Activated CD4-positive, alpha-beta T cell treated with anti-CD3 and anti-CD28 coated beads, Interleukin-2, amount 10 ng/mL, durations not matched to agents 7 days and 5 days (primary cell): ENCODE measurements around the gene DYNC1H1. TPM values are rescaled to one million over a fixed set of nuclear protein-coding genes. Genes with fewer than 3 reads are reported as not detected.
A peak's percentile ranks its signal among the peaks of the same experiment; 100 is the strongest.
"Not testable (repeated sequence)": the region's sequence is repeated elsewhere in the genome, so short reads cannot be mapped to it uniquely, and the experiment has no call there.

Experiments
- CTCF ChIA-PET: fragments of 350-600 bp; sonication (Branson Sonifier 250); formaldehyde crosslinking; loops from one replicate; lab custom pipeline; 2021; ENCODE audit warnings: antibody characterized with exemption; lab: Charles Lee
- POLR2A ChIA-PET: fragments of 350-600 bp; sonication (Branson Sonifier 250); formaldehyde crosslinking; loops from one replicate; lab custom pipeline; 2021; ENCODE audit warnings: antibody characterized with exemption; lab: Charles Lee
- DNase-seq: peaks from one replicate; pipeline ENCODE4 v3.0.0-alpha.2; 2020
- H3K27ac Mint-ChIP-seq: one replicate; pipeline ENCODE4 v1.8.0; 2021; ENCODE audit warnings: mild to moderate bottlenecking, moderate library complexity, mixed read lengths
- H3K27me3 Mint-ChIP-seq: one replicate; pipeline ENCODE4 v1.8.0; 2021; ENCODE audit warnings: mixed read lengths
- H3K36me3 Mint-ChIP-seq: one replicate; pipeline ENCODE4 v1.8.0; 2021; ENCODE audit warnings: low read depth, mixed read lengths
- H3K4me1 Mint-ChIP-seq: one replicate; pipeline ENCODE4 v1.8.0; 2021; ENCODE audit warnings: mixed read lengths
- H3K4me3 Mint-ChIP-seq: one replicate; pipeline ENCODE4 v1.8.0; 2021; ENCODE audit warnings: mild to moderate bottlenecking, moderate library complexity, mixed read lengths
- H3K9me3 Mint-ChIP-seq: one replicate; pipeline ENCODE4 v1.8.0; 2021; ENCODE audit warnings: mixed read lengths
- total RNA-seq, 2 experiments: library from RNA; stranded (reverse); gene quantifications; one replicate each; pipeline ENCODE4 v1.2.3, GENCODE V29; 2021

The DYNC1H1 gene
- total RNA-seq, 2 experiments from 2014 or later: 262 to 264 TPM

DNA sequence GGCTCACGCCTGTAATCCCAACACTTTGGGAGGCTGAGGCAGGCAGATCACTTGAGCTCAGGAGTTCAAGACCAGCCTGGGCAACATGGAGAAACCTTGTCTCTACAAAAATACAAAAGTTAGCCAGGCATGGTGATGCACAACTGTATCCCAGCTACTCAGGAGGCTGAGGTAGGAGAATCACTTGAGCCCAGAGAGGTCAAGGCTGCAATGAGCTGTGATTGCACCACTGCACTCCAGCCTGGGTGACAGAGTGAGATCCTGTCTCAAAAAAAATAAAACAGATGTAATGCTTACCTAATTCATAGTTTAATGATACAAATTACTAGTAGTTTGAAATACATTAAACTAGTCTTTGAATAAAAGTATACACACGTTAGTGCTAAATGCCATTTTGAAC, 7.1 kb downstream of the DYNC1H1 start:
- H3K4me3 Mint-ChIP-seq, H3K27ac Mint-ChIP-seq, POLR2A ChIA-PET, H3K27me3 Mint-ChIP-seq, H3K9me3 Mint-ChIP-seq, DNase-seq: not testable (repeated sequence)
- CTCF ChIA-PET: interaction anchor here (0.8 kb wide), 3 partner anchors 15 to 201 kb away, joined by 3 read pairs; no protein-coding TSS in a partner anchor
- peaks cover 37% of the 10 kb centered on the region for H3K4me1 Mint-ChIP-seq
- H3K36me3 Mint-ChIP-seq: peaks cover 11% of the 10 kb centered on the region

DNA sequence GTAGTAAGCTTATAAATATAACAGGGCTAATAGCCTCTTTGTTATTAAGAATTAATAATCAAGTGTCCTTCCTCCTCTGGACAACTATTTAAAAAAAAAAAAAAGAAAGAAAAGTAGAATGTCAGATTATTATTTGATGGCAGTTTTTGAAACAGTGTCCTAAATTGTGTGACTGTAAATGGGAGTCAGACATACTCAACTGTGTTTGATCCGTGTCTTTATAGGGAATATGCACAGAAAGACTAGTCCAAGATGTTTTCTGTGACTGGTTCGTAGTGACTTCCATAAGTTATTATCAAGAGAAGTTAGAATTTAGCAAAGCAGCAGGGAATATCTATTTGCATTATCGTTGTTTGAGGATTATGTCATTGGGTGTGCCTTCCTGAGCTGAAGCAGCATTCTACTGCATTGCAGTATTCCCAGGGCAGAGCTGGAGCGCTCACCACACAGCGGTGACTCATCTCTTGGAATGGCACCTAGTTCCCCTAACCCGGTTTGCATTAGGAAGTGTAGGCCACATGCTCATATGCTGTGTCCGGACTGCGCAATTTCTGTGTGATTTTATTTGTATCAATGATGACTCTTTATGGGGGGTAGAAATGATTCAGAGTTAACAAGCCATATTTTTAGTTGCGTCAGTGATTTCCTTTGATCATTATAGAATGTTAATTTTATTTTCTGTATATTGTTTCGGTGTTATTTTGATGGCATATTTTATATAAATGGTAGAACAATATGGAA, 7.9 kb downstream of the DYNC1H1 start:
- Mint-ChIP-seq H3K27me3 (no peaks in the 10 kb centered on the region), H3K4me3 (no peak overlapping the region), H3K36me3 (peaks cover 12% of the 10 kb centered on the region), H3K4me1 (peaks cover 31% of the 10 kb centered on the region), H3K9me3 (no peaks in the 10 kb centered on the region), H3K27ac (no peak overlapping the region)
- ChIA-PET CTCF (interaction anchor here (0.8 kb wide), 2 partner anchors 14 to 114 kb away, joined by 3 read pairs; no protein-coding TSS in a partner anchor), POLR2A (interaction anchor here (0.7 kb wide), 1 partner anchor 74 kb away, joined by 3 read pairs; no protein-coding TSS in a partner anchor)
- DNase-seq: no peak

DNA sequence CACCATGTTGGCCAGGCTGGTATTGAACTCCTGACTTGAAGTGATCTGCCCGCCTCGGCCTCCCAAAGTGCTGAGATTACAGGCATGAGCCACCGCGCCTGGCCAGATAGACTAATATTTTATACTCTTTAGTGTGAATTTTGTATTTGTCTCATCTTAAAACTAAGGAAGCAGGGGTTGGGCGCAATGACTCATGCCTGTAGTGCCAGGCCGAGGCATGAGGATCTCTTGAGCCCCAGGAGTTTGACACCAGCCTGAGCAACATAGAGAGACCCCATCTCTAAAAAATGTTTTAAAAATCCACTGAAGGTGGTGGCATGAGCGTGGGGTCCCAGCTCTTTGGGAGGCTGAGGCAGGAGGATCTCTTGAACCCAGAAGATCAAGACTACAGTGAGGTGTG, 9.0 kb downstream of the DYNC1H1 start:
- CTCF ChIA-PET: interaction anchor here (0.6 kb wide), 1 partner anchor 337 kb away, joined by 3 read pairs; no protein-coding TSS in a partner anchor
- H3K27ac Mint-ChIP-seq: no peak overlapping the region
- peaks cover 24% of the 10 kb centered on the region for H3K4me1 Mint-ChIP-seq

DNA sequence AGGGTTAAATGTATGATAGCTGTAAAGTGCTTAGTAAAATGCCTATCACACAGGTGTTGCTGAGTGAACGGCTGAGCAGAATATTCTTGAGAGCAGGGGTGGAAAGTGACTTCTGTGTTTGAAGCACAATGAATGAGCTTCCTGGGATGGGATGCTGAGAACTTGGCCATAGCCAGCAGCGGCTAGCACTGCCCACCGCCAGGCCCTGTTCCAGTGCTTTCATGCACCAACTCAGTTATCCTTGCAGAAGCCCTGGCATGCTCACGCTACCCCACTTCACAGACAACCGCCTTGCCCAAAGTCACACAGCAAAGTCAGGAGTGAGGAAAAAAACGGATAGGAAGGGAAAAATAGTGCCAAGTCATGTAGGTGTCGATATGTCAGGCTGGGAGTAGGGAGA, 10.9 kb downstream of the DYNC1H1 start:
- ChIA-PET CTCF (interaction anchor here (0.6 to 2.0 kb wide), 2 partner anchors 12 to 89 kb away, joined by 4 read pairs; no protein-coding TSS in a partner anchor), POLR2A (no interaction called here)
- no peak for DNase-seq
- H3K27me3 Mint-ChIP-seq: no peaks in the 10 kb centered on the region
- H3K4me3 Mint-ChIP-seq: no peak overlapping the region
- H3K4me1 Mint-ChIP-seq: peaks cover 19% of the 10 kb centered on the region
- H3K9me3 Mint-ChIP-seq: no peaks in the 10 kb centered on the region
- peaks cover 24% of the 10 kb centered on the region for H3K36me3 Mint-ChIP-seq
- no peak overlapping the region for H3K27ac Mint-ChIP-seq

More for the DNA sequence above, 9.0 kb downstream of the DYNC1H1 start:
- no peak overlapping the region for H3K4me3 Mint-ChIP-seq
- H3K36me3 Mint-ChIP-seq: peaks cover 11% of the 10 kb centered on the region
- no peaks in the 10 kb centered on the region for H3K27me3 Mint-ChIP-seq
- POLR2A ChIA-PET: interaction anchor here (0.7 kb wide), 1 partner anchor 73 kb away, joined by 3 read pairs; no protein-coding TSS in a partner anchor
- no peaks in the 10 kb centered on the region for H3K9me3 Mint-ChIP-seq
- DNase-seq: no peak

DNA sequence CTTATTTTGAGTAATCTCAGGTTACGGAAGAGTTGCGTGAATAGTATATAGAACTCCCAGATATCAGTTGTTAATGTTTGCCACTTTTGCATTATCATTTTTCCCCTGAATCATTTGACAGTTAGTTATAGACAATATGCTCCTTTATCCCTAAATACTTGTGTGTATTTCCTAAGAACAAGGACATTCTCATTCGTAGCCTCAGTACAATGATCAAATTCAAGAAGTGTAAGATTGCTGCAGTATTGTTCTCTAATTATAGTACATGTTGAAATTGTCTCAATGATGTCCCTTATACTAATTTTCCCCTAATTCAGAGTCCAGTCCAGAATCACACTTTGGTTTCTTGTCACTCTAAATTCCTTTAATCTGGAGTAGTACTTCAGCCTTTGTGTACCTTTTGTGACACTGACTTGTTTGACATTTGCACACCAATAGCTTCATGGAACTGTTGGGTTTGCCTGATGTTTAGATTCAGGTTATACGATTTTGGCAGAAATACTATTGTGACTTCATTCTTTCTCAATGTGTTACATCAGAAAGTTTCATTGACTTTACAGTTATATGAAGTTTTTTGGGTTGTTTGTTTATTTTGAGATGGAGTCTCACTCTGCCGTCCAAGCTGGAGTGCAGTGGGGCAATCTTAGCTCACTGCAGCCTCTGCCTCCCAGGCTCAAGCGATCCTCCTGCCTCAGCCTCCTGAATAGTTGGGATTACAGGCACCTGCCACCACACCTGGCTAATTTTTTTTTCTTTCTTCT, 13.1 kb downstream of the DYNC1H1 start:
- DNase-seq: no peak
- H3K4me3 Mint-ChIP-seq: no peak overlapping the region
- CTCF ChIA-PET: no interaction called here

DNA sequence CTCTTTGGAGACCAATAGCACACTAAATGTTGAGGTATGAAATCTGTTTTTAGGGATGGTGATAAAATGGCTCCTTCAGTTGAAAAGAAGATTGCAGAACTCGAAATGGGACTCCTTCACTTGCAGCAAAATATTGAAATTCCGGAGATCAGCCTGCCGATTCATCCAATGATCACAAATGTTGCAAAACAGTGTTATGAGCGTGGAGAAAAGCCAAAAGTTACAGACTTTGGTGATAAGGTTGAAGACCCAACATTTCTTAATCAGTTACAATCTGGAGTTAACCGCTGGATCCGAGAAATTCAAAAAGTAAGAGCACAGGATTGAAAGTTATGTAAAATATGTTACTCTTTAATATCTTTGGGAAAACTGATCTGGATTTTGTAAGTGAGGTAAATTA, 15.3 kb downstream of the DYNC1H1 start:
- Mint-ChIP-seq H3K9me3 (no peaks in the 10 kb centered on the region), H3K36me3 (peaks cover 39% of the 10 kb centered on the region), H3K27me3 (no peaks in the 10 kb centered on the region), H3K27ac (no peak overlapping the region), H3K4me1 (peaks cover 2% of the 10 kb centered on the region), H3K4me3 (no peak overlapping the region)
- CTCF ChIA-PET: no interaction called here
- DNase-seq: no peak
- POLR2A ChIA-PET: no interaction called here

More for the DNA sequence above, 13.1 kb downstream of the DYNC1H1 start:
- POLR2A ChIA-PET: no interaction called here
- H3K9me3 Mint-ChIP-seq: no peaks in the 10 kb centered on the region
- no peaks in the 10 kb centered on the region for H3K27me3 Mint-ChIP-seq
- H3K4me1 Mint-ChIP-seq: peaks cover 7% of the 10 kb centered on the region
- H3K27ac Mint-ChIP-seq: no peak overlapping the region
- peaks cover 28% of the 10 kb centered on the region for H3K36me3 Mint-ChIP-seq

DNA sequence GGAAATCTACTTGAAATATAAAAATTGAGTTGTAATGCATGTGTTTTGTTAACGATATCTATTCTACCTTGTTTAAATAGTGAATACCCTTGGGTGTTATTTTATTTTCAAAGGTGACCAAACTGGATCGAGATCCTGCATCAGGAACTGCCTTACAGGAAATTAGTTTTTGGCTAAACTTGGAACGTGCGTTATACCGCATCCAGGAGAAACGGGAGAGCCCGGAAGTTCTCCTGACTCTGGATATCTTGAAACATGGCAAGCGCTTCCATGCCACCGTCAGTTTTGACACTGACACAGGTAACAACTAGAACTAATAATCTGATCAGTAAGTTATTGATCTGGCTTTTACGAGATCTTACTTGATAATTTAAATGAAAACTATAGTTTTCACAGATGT, 15.9 kb downstream of the DYNC1H1 start:
- H3K4me1 Mint-ChIP-seq: peaks cover 2% of the 10 kb centered on the region
- H3K9me3 Mint-ChIP-seq: no peaks in the 10 kb centered on the region
- peaks cover 41% of the 10 kb centered on the region for H3K36me3 Mint-ChIP-seq
- no peaks in the 10 kb centered on the region for H3K27me3 Mint-ChIP-seq
- ChIA-PET POLR2A (no interaction called here), CTCF (no interaction called here)
- no peak overlapping the region for H3K4me3 Mint-ChIP-seq
- no peak for DNase-seq
- H3K27ac Mint-ChIP-seq: no peak overlapping the region

DNA sequence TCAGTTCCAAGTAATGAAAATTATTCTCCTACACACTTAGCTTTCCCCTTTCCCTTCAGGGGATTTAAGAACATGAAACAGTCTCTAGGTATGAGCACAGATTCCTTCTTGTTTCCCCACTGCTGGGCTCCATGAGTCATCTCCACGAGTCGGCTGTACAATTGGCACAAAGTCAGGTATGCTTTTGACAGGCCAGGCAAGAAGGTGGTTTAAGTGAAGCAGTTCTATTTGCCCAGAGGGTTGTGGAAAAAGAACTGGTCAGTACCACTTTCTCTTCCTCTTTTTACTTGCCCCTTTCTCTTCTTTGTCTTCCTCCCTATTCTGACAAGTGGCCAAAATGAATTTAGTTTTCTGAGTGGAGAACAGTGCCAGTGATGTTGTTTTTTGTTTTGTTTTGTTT, 16.3 kb downstream of the DYNC1H1 start:
- H3K4me3 Mint-ChIP-seq: no peak overlapping the region
- H3K9me3 Mint-ChIP-seq: no peaks in the 10 kb centered on the region
- ChIA-PET CTCF (no interaction called here), POLR2A (no interaction called here)
- peaks cover 43% of the 10 kb centered on the region for H3K36me3 Mint-ChIP-seq
- H3K27me3 Mint-ChIP-seq: no peaks in the 10 kb centered on the region
- H3K4me1 Mint-ChIP-seq: peaks cover 3% of the 10 kb centered on the region
- no peak for DNase-seq
- H3K27ac Mint-ChIP-seq: no peak overlapping the region

DNA sequence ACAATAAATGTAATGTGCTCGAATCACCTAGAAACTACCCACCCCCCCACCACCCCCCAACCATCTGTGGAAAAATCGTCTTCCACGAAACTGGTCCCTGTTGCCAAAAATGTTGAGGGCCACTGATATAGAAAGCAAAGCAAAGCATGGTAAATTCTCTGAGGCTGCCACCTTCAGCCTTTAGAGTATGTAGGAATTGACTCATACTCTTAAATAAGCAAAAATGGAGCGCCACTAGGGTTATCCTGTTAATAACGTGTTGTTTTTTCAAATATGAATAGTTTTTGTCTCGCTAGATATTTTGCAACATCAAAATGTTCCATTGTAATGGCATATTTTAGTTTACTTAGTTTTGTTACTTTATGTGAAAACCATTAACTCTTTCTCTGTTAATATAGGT, 18.2 kb downstream of the DYNC1H1 start:
- no peak for DNase-seq
- Mint-ChIP-seq H3K27me3 (no peaks in the 10 kb centered on the region), H3K36me3 (peaks cover 51% of the 10 kb centered on the region), H3K9me3 (no peaks in the 10 kb centered on the region), H3K27ac (no peak overlapping the region), H3K4me3 (no peak overlapping the region), H3K4me1 (peaks cover 5% of the 10 kb centered on the region)
- ChIA-PET POLR2A (no interaction called here), CTCF (no interaction called here)

DNA sequence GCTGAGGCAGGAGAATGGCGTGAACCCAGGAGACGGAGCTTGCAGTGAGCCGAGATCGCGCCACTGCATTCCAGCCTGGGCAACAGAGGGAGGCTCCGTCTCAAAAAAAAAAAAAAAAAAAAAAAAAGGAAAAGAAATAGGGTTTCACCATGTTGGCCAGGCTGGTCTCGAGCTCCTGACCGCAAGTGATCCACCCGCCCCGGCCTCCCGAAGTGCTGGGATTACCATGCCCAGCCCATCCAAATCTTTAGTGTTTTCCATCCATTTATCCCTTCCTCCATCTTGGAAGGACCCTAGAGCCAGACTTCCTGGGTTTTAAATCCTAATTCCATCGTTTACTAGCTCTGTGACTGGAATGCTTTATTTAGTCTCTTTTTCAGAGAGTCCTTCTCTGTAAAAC, 20.5 kb downstream of the DYNC1H1 start:
- POLR2A ChIA-PET, H3K4me3 Mint-ChIP-seq, H3K4me1 Mint-ChIP-seq, H3K27me3 Mint-ChIP-seq, H3K27ac Mint-ChIP-seq, DNase-seq, H3K9me3 Mint-ChIP-seq: not testable (repeated sequence)
- H3K36me3 Mint-ChIP-seq: peaks cover 54% of the 10 kb centered on the region
- CTCF ChIA-PET: interaction anchor here (0.6 to 1.1 kb wide), 2 partner anchors 11 to 31 kb away, joined by 3 read pairs; no protein-coding TSS in a partner anchor

DNA sequence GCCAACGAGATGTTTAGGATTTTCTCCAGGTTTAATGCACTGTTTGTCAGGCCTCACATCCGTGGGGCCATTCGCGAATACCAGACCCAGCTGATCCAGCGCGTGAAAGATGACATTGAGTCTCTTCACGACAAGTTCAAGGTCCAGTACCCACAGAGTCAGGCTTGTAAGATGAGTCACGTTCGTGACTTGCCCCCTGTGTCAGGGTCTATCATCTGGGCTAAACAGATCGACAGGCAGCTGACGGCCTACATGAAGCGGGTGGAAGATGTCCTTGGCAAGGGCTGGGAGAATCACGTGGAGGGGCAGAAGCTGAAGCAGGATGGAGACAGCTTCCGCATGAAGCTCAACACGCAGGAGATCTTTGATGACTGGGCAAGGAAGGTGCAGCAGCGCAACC, 21.6 kb downstream of the DYNC1H1 start:
- POLR2A ChIA-PET: no interaction called here
- no peak for DNase-seq
- peaks cover 6% of the 10 kb centered on the region for H3K4me1 Mint-ChIP-seq
- H3K36me3 Mint-ChIP-seq: peaks cover 52% of the 10 kb centered on the region
- no peak overlapping the region for H3K4me3 Mint-ChIP-seq
- H3K9me3 Mint-ChIP-seq: no peaks in the 10 kb centered on the region
- CTCF ChIA-PET: interaction anchor here (0.9 to 1.5 kb wide), 3 partner anchors 12 to 17 kb away, joined by 3 read pairs; no protein-coding TSS in a partner anchor
- H3K27ac Mint-ChIP-seq: no peak overlapping the region
- no peaks in the 10 kb centered on the region for H3K27me3 Mint-ChIP-seq

DNA sequence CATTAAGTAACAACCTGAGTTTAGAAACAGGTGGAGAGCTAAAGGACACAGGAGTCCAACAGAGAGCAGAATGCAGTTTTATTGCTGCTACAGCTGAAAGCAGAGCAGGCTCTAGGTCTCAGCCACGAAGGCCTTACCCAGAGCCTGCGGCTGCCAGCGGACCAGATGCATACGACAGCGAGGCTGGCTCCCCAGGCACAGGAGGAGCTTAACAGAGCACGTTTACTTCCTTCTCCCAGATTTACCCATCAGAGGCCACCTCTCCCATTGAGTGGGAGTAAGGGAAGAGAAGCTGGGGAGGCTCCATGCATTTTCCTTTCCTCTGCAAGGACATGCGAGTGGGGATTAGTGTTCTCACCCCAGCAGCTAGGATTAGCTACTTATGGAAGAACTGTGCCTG, 22.6 kb downstream of the DYNC1H1 start:
- ChIA-PET CTCF (interaction anchor here (1.1 to 1.5 kb wide), 3 partner anchors 12 to 217 kb away, joined by 3 to 5 read pairs (median 4); no protein-coding TSS in a partner anchor), POLR2A (no interaction called here)
- Mint-ChIP-seq H3K27me3 (no peaks in the 10 kb centered on the region), H3K4me1 (peaks cover 6% of the 10 kb centered on the region), H3K9me3 (no peaks in the 10 kb centered on the region), H3K27ac (no peak overlapping the region), H3K36me3 (peaks cover 51% of the 10 kb centered on the region), H3K4me3 (no peak overlapping the region)
- DNase-seq: no peak

DNA sequence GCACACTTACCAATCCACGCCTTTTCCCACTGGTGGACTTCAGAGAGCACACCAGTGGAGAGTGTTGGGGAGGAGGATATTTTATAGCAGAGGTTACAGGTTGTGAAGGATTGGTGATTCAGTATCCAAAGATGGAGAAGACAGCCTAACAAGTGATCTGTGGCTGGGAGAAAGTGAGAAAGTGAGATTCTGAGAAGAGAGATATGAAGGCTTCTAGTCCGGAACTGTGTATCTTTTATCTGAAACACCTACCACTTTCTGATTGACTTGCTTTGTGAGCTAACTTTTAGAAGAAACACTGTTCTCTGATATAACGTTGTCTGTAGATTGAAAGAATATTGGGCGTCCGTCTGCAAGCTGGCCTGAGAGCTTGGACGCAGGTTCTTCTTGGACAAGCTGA, 24.0 kb downstream of the DYNC1H1 start:
- Mint-ChIP-seq H3K36me3 (peaks cover 54% of the 10 kb centered on the region), H3K27me3 (no peaks in the 10 kb centered on the region), H3K4me3 (no peak overlapping the region), H3K27ac (peak overlapping the region; percentile 36), H3K4me1 (peaks cover 6% of the 10 kb centered on the region), H3K9me3 (no peaks in the 10 kb centered on the region)
- ChIA-PET POLR2A (no interaction called here), CTCF (interaction anchor here (1.5 kb wide), 1 partner anchor 218 kb away, joined by 5 read pairs; no protein-coding TSS in a partner anchor)
- no peak for DNase-seq
